Measurements from ENCODE around the gene EPHB3. TPM values are rescaled to one million over a fixed set of nuclear protein-coding genes. Genes with fewer than 3 reads are reported as not detected.
A peak's percentile ranks its signal among the peaks of the same experiment; 100 is the strongest.

The EPHB3 gene
- total RNA-seq, 1 donor from 2014 or later: 7.2 TPM

DNA sequence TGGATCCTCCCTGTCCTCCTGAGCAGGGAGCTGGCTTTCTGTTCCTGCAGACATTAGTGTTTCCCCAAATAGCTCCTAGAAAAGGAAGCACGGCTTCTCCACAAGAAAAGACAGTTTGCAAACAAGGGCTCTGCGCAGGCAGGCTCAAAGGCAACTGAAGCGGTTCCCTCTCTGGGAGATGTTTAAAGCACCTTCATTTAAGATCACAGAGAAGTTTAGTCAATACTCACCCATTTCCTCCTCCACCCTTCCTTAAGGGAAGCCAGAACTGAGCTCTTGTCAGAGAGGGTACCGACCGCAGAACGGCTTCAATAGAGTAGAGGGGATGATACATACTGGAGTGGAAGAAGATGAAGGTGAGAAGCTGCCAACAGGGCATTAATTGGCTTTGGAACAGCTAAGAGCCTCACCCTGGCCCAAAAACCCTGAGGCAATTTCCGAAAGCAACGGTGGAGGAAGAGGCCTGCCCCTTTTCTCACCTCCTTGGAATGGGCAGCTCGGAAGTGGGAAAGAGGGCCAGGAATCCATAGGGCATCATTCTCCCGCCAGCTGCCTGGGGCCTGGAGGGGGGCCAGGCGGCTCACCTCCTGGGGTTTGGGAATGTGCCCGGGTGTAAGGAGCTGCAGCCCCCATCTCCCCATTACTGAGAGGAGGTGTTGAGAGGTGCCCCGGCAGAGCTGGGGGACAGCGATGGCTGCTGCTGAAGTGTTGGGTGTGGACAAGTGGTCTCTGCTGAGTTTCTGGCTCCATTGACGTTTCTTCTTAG is 4.8 kb upstream of the EPHB3 start:
- H3K27ac Mint-ChIP-seq (ENCODE audit: unreplicated experiment): no peak overlapping the region
- H3K36me3 Mint-ChIP-seq (ENCODE audit: low read depth): no peaks in the 10 kb centered on the region
- peak; percentile 44 for DNase-seq (ENCODE audit: low spot score)
- no peak overlapping the region for H3K4me3 Mint-ChIP-seq (ENCODE audit: unreplicated experiment)
- peaks cover 9% of the 10 kb centered on the region for H3K4me1 Mint-ChIP-seq (ENCODE audit: low read depth)
- no peaks in the 10 kb centered on the region for H3K9me3 Mint-ChIP-seq (ENCODE audit: low read depth)
- TF ChIP-seq, protein P1, sequence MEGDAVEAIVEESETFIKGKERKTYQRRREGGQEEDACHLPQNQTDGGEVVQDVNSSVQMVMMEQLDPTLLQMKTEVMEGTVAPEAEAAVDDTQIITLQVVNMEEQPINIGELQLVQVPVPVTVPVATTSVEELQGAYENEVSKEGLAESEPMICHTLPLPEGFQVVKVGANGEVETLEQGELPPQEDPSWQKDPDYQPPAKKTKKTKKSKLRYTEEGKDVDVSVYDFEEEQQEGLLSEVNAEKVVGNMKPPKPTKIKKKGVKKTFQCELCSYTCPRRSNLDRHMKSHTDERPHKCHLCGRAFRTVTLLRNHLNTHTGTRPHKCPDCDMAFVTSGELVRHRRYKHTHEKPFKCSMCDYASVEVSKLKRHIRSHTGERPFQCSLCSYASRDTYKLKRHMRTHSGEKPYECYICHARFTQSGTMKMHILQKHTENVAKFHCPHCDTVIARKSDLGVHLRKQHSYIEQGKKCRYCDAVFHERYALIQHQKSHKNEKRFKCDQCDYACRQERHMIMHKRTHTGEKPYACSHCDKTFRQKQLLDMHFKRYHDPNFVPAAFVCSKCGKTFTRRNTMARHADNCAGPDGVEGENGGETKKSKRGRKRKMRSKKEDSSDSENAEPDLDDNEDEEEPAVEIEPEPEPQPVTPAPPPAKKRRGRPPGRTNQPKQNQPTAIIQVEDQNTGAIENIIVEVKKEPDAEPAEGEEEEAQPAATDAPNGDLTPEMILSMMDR (IDR thresholded peaks at IDR 0.05): no peak
- H3K27me3 Mint-ChIP-seq (ENCODE audit: low read depth): peaks cover 23% of the 10 kb centered on the region

- TF ChIP-seq, protein P1 (IDR thresholded peaks at IDR 0.05): no peak
- no peak overlapping the region for H3K27ac Mint-ChIP-seq (ENCODE audit: unreplicated experiment)
- DNase-seq (ENCODE audit: low spot score): peak; percentile 41
- H3K9me3 Mint-ChIP-seq (ENCODE audit: low read depth): no peaks in the 10 kb centered on the region
- H3K36me3 Mint-ChIP-seq (ENCODE audit: low read depth): no peaks in the 10 kb centered on the region
- peaks cover 17% of the 10 kb centered on the region for H3K27me3 Mint-ChIP-seq (ENCODE audit: low read depth)
- H3K4me1 Mint-ChIP-seq (ENCODE audit: low read depth): peaks cover 9% of the 10 kb centered on the region
- H3K4me3 Mint-ChIP-seq (ENCODE audit: unreplicated experiment): no peak overlapping the region
Measured at GRCh38 chr3:184557348-184557950, 4.1 kb upstream of the EPHB3 start.

DNA sequence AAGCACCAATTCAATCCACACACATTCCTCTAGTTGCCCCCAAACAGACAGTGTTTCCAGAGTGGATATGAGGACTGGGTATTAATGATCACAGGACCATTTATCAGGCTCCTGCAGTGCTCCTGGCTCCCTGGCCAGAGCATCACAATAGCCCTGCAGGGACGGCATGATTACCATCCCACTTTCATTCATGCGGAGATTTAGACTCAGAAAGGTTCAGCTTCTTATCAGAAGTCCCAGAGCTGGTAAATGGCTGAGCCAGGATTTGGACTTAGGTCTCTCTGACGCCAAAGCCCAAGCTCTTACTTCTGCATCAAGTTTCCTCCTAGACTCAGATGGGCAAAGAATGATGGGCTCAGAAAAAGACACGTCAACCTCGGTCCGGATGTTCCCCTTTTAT is 2.9 kb upstream of the EPHB3 start:
- H3K4me3 Mint-ChIP-seq (ENCODE audit: unreplicated experiment): no peak overlapping the region
- H3K4me1 Mint-ChIP-seq (ENCODE audit: low read depth): peaks cover 18% of the 10 kb centered on the region
- TF ChIP-seq, protein P1 (IDR thresholded peaks at IDR 0.05): no peak
- H3K36me3 Mint-ChIP-seq (ENCODE audit: low read depth): no peaks in the 10 kb centered on the region
- H3K27me3 Mint-ChIP-seq (ENCODE audit: low read depth): peaks cover 17% of the 10 kb centered on the region
- H3K27ac Mint-ChIP-seq (ENCODE audit: unreplicated experiment): no peak overlapping the region
- no peaks in the 10 kb centered on the region for H3K9me3 Mint-ChIP-seq (ENCODE audit: low read depth)
- peak; percentile 4 for DNase-seq (ENCODE audit: low spot score)

- H3K27ac Mint-ChIP-seq (ENCODE audit: unreplicated experiment): no peak overlapping the region
- DNase-seq (ENCODE audit: low spot score): peak; percentile 79
- H3K27me3 Mint-ChIP-seq (ENCODE audit: low read depth): peaks cover 17% of the 10 kb centered on the region
- TF ChIP-seq, protein P1 (IDR thresholded peaks at IDR 0.05): no peak
- H3K9me3 Mint-ChIP-seq (ENCODE audit: low read depth): no peaks in the 10 kb centered on the region
- no peak overlapping the region for H3K4me3 Mint-ChIP-seq (ENCODE audit: unreplicated experiment)
- peaks cover 24% of the 10 kb centered on the region for H3K4me1 Mint-ChIP-seq (ENCODE audit: low read depth)
- no peaks in the 10 kb centered on the region for H3K36me3 Mint-ChIP-seq (ENCODE audit: low read depth)
Measured at GRCh38 chr3:184559336-184559735, 2.2 kb upstream of the EPHB3 start.

DNA sequence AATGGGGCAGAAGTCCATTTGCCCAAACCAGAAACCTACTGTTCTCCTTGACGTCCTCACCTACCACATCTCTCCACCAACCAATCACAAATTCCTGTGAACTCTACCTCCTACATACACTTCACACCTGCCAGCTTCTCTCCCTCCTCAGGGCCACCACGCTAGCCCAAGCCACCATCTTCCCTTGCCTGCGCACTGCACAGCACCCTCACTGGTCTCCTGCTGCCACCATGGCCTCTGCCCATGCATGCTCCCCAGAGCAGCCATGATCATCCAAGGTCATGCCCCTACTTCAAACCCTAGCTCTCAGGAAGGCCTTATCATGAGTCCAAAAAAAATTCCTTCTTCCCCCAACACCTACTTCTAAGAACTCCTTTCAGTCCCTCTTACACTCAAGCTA is 1.1 kb upstream of the EPHB3 start:
- TF ChIP-seq, protein P1 (IDR thresholded peaks at IDR 0.05): no peak
- no peak for DNase-seq (ENCODE audit: low spot score)
- Mint-ChIP-seq H3K27ac (ENCODE audit: unreplicated experiment) (no peak overlapping the region), H3K27me3 (ENCODE audit: low read depth) (peaks cover 17% of the 10 kb centered on the region), H3K4me1 (ENCODE audit: low read depth) (peaks cover 32% of the 10 kb centered on the region), H3K36me3 (ENCODE audit: low read depth) (no peaks in the 10 kb centered on the region), H3K4me3 (ENCODE audit: unreplicated experiment) (peak overlapping the region; percentile 68), H3K9me3 (ENCODE audit: low read depth) (no peaks in the 10 kb centered on the region)

Measured in chondrocyte (in vitro differentiated cells).